CD14-positive monocyte (primary cell): Measurements from ENCODE around the gene PLXDC2. TPM values are rescaled to one million over a fixed set of nuclear protein-coding genes. Genes with fewer than 3 reads are reported as not detected.

Source experiments
- DNase-seq, 3 donors: peaks; one replicate each; pipeline ENCODE4 v3.0.0-alpha.2; 2011 to 2022
- H2AFZ ChIP-seq: 2 replicates; pipeline ENCODE4 v1.6.0; 2012; ENCODE audit warnings: mild to moderate bottlenecking, low read depth, low read length, inconsistent platforms; ENCODE audit not compliant: insufficient read depth, poor library complexity, severe bottlenecking
- H3K27ac ChIP-seq, 2 donors: 1 replicate in 1 of 2; 2 replicates in 1 of 2; pipeline ENCODE4 v1.5.1; 2012 to 2013; ENCODE audit warnings: low read length in 2 of 2, control low read depth in 1 of 2, inconsistent platforms in 1 of 2, low read depth in 1 of 2, mild to moderate bottlenecking in 1 of 2
- H3K27me3 ChIP-seq, 2 donors: one replicate each; pipeline versions ENCODE4 v1.6.0 to v1.6.1; 2011 to 2013; ENCODE audit warnings: low read length in 2 of 2; ENCODE audit not compliant: control insufficient read depth in 2 of 2, insufficient read depth in 2 of 2
- H3K36me3 ChIP-seq, 2 donors: replicated peaks in 1 of 2; 1 replicate in 1 of 2; 2 replicates in 1 of 2; pipeline versions ENCODE4 v1.5.1 to v1.6.1; 2012 to 2013; ENCODE audit warnings: low read length in 2 of 2, control low read depth in 1 of 2, inconsistent platforms in 1 of 2, mild to moderate bottlenecking in 1 of 2; ENCODE audit not compliant: insufficient read depth in 2 of 2, control insufficient read depth in 1 of 2
- H3K4me1 ChIP-seq, 2 donors: 1 replicate in 1 of 2; 2 replicates in 1 of 2; pipeline versions ENCODE4 v1.5.1 to v1.6.1; 2012 to 2013; ENCODE audit warnings: low read length in 2 of 2, control low read depth in 1 of 2, inconsistent platforms in 1 of 2, mild to moderate bottlenecking in 1 of 2, moderate library complexity in 1 of 2; ENCODE audit not compliant: insufficient read depth in 2 of 2, control insufficient read depth in 1 of 2
- H3K4me2 ChIP-seq: replicated peaks from 2 replicates; pipeline ENCODE3; 2012; ENCODE audit warnings: low read length, moderate library complexity, mild to moderate bottlenecking; ENCODE audit not compliant: poor library complexity, severe bottlenecking; ENCODE audit errors: extremely low read depth
- H3K4me3 ChIP-seq, 3 experiments: fragments of 200-600 bp in 1 of 3; sonication (generic) in 1 of 3; replicated peaks in 1 of 3; 1 replicate in 2 of 3; 2 replicates in 1 of 3; pipeline ENCODE4 v1.5.1; 2011 to 2013; ENCODE audit warnings: low read length in 3 of 3, mild to moderate bottlenecking in 3 of 3, control low read depth in 2 of 3, low read depth in 2 of 3, inconsistent platforms in 1 of 3, moderate library complexity in 1 of 3
- H3K79me2 ChIP-seq: 2 replicates; pipeline ENCODE4 v1.6.0; 2012; ENCODE audit warnings: mild to moderate bottlenecking, control low read depth, inconsistent platforms, low read length, moderate library complexity; ENCODE audit not compliant: insufficient read depth
- H3K9ac ChIP-seq: 2 replicates; pipeline ENCODE4 v1.6.0; 2017; ENCODE audit warnings: low read length, mild to moderate bottlenecking; ENCODE audit not compliant: insufficient read depth, poor library complexity, severe bottlenecking
- H3K9me3 ChIP-seq, 2 donors: replicated peaks in 1 of 2; 1 replicate in 1 of 2; 2 replicates in 1 of 2; pipeline versions ENCODE4 v1.5.1 to v1.6.1; 2012 to 2013; ENCODE audit warnings: low read length in 2 of 2, control low read depth in 1 of 2; ENCODE audit not compliant: control insufficient read depth in 1 of 2, insufficient read depth in 1 of 2
- H4K20me1 ChIP-seq: 2 replicates; pipeline ENCODE4 v1.6.0; 2012; ENCODE audit warnings: mild to moderate bottlenecking, low read length, control low read depth, moderate library complexity; ENCODE audit not compliant: insufficient read depth
- H3K27ac Mint-ChIP-seq, 7 donors: one replicate each; pipeline ENCODE4 v1.8.0; 2020; ENCODE audit warnings: mild to moderate bottlenecking in 7 of 7, mixed read lengths in 7 of 7, moderate library complexity in 6 of 7, inconsistent platforms in 2 of 7
- H3K27me3 Mint-ChIP-seq, 3 donors: one replicate each; pipeline ENCODE4 v1.8.0; 2021 to 2022; ENCODE audit warnings: low read depth in 3 of 3, mild to moderate bottlenecking in 3 of 3, mixed read lengths in 3 of 3, moderate library complexity in 3 of 3, inconsistent platforms in 1 of 3
- H3K36me3 Mint-ChIP-seq, 2 donors: one replicate each; pipeline ENCODE4 v1.8.0; 2020; ENCODE audit warnings: mixed read lengths in 2 of 2, inconsistent platforms in 1 of 2, mild to moderate bottlenecking in 1 of 2
- H3K4me1 Mint-ChIP-seq: one replicate; pipeline ENCODE4 v1.8.0; 2020; ENCODE audit warnings: mild to moderate bottlenecking, mixed read lengths
- H3K4me3 Mint-ChIP-seq, 2 donors: one replicate each; pipeline ENCODE4 v1.8.0; 2020; ENCODE audit warnings: mild to moderate bottlenecking in 2 of 2, mixed read lengths in 2 of 2, moderate library complexity in 1 of 2
- H3K9me3 Mint-ChIP-seq, 7 donors: one replicate each; pipeline ENCODE4 v1.8.0; 2020 to 2022; ENCODE audit warnings: mixed read lengths in 7 of 7, mild to moderate bottlenecking in 6 of 7, moderate library complexity in 6 of 7, inconsistent platforms in 2 of 7
- CTCF ChIP-seq: fragments of 200-600 bp; IDR thresholded peaks from one replicate; pipeline ENCODE4 v1.8.0; 2022; ENCODE audit warnings: antibody characterized with exemption, mild to moderate bottlenecking
- WGBS: methylation state at CpG from one replicate; pipeline ENCODE4 v1.1.5; 2013; ENCODE audit warnings: missing lambda C conversion rate; ENCODE audit not compliant: insufficient coverage; 5-methylcytosine and 5-hydroxymethylcytosine counted together
- intact Hi-C, 2 donors: fragments of 100-400 bp; cut with micrococcal nuclease; formaldehyde crosslinking; loops; one replicate each; pipeline versions ENCODE4 v1.15.0 to v1.15.1; 2023
- polyA plus RNA-seq, 3 donors: library from polyadenylated mRNA; depleted of rRNA in 1 of 3; unstranded in 2 of 3; stranded (reverse) in 1 of 3; fragments of 300-500 nt in 2 of 3; fragments of >200 nt in 1 of 3; fragmentation: Illumina TruSeq in 2 of 3; gene quantifications; 1 replicate in 2 of 3; 2 replicates in 1 of 3; pipeline ENCODE4 v1.2.3, GENCODE V29; 2012 to 2021

PLXDC2 gene
- polyA plus RNA-seq, 3 donors: 37.5 to 128 (median 93.6) TPM

- WGBS: 97% methylated on average over 3 of the region's 7 CpGs
- no peak overlapping the region for H2AFZ ChIP-seq
- Mint-ChIP-seq H3K9me3 (peaks cover 0 to 5% (median 5%) of the 10 kb centered on the region in 7 donors), H3K4me1 (peaks cover 34% of the 10 kb centered on the region), H3K4me3 (no peak overlapping the region), H3K27me3 (no peaks in the 10 kb centered on the region), H3K36me3 (peaks cover 18 to 48% of the 10 kb centered on the region in 2 donors), H3K27ac (peak overlapping the region in 1 of 7 donors; percentile 27)
- H3K27ac ChIP-seq: peak overlapping the region in 1 of 2 donors; percentile 54
- H3K4me3 ChIP-seq: no peak overlapping the region
- H3K9me3 ChIP-seq: no peaks in the 10 kb centered on the region
- peaks cover 75% of the 10 kb centered on the region for H3K79me2 ChIP-seq
- H3K27me3 ChIP-seq: no peaks in the 10 kb centered on the region
- H4K20me1 ChIP-seq: peaks cover 100% of the 10 kb centered on the region
- no peaks in the 10 kb centered on the region for H3K36me3 ChIP-seq
- intact Hi-C loops: no loop called here
- no peak overlapping the region for H3K4me2 ChIP-seq
- no peak for DNase-seq
- no peak overlapping the region for H3K9ac ChIP-seq
- TF ChIP-seq CTCF: no peak
- peaks cover 6 to 15% of the 10 kb centered on the region in 2 donors for H3K4me1 ChIP-seq
These were observed 112.7 kb downstream of the PLXDC2 start for GRCh38 chr10:19928936-19929335.

GRCh38 chr10:19929506-19930140, 113.4 kb downstream of the PLXDC2 start:
- no peak overlapping the region for H3K4me3 ChIP-seq
- H3K79me2 ChIP-seq: peaks cover 75% of the 10 kb centered on the region
- no peak overlapping the region for H3K4me3 Mint-ChIP-seq
- peak overlapping the region in 1 of 2 donors; percentile 54 for H3K27ac ChIP-seq
- peaks cover 0 to 5% (median 5%) of the 10 kb centered on the region in 7 donors for H3K9me3 Mint-ChIP-seq
- no CpG with 5 or more reads among the region's 3 CpGs for WGBS
- H3K4me1 Mint-ChIP-seq: peaks cover 32% of the 10 kb centered on the region
- H3K36me3 Mint-ChIP-seq: peaks cover 20 to 51% of the 10 kb centered on the region in 2 donors
- H4K20me1 ChIP-seq: peaks cover 100% of the 10 kb centered on the region
- peak overlapping the region; percentile 2 for H3K9ac ChIP-seq
- no peaks in the 10 kb centered on the region for H3K9me3 ChIP-seq
- intact Hi-C loops: no loop called here
- H3K27me3 Mint-ChIP-seq: no peaks in the 10 kb centered on the region
- no peak for TF ChIP-seq CTCF
- H2AFZ ChIP-seq: no peak overlapping the region
- peak overlapping the region in 5 of 7 donors; percentile 10 to 63 (median 30) for H3K27ac Mint-ChIP-seq
- DNase-seq: no peak
- H3K4me1 ChIP-seq: peaks cover 6 to 15% of the 10 kb centered on the region in 2 donors
- H3K27me3 ChIP-seq: no peaks in the 10 kb centered on the region
- H3K4me2 ChIP-seq: no peak overlapping the region
- peaks cover 0 to 5% of the 10 kb centered on the region in 2 donors for H3K36me3 ChIP-seq
